NCI-H146 treated with DMSO at 0.1 percent for 48 hours (cell line): ENCODE measurements around the gene VPS37C.

ENCODE experiments used
- DNase-seq: peaks from one replicate; lab custom pipeline; 2025; ENCODE audit not compliant: unreplicated experiment; lab: John Stamatoyannopoulos, UW

The VPS37C gene

DNA sequence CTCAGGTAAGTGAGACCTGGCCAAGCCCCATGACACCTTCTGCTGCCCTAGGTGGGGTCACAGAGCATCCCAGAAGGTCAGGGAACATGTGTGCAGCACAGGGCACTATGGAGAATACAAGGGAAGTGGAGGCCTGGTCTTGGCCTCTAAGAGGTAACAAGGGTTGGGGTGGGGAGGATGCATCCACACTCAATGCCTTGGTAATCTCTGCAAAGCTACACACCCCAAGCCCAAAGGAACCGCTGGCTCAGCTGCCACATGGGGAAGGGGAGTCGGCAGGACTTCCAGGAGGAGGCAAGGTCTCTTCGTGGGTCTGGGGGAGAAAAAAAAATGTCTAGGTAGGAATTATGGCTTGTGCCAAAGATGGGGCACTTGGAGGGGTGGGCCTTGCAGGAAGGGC lies 41.7 kb downstream of the VPS37C start:
- no peak for DNase-seq

DNA sequence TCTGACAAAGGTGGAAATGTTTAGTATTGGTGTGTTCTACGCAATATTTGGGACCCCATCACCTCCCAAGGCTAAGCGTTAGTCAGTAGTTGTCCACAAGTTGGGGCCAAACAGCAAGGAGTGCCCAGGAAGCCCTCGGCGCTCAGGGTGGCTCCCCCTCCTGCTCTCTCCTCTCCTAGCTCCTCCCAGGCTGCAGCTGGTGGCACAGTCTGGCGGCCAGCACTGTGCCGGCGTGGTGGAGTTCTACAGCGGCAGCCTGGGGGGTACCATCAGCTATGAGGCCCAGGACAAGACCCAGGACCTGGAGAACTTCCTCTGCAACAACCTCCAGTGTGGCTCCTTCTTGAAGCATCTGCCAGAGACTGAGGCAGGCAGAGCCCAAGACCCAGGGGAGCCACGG lies 42.2 kb downstream of the VPS37C start:
- DNase-seq: no peak

- no peak for DNase-seq
Observed at GRCh38 chr11:61118406-61118805, 42.8 kb downstream of the VPS37C start.

DNA sequence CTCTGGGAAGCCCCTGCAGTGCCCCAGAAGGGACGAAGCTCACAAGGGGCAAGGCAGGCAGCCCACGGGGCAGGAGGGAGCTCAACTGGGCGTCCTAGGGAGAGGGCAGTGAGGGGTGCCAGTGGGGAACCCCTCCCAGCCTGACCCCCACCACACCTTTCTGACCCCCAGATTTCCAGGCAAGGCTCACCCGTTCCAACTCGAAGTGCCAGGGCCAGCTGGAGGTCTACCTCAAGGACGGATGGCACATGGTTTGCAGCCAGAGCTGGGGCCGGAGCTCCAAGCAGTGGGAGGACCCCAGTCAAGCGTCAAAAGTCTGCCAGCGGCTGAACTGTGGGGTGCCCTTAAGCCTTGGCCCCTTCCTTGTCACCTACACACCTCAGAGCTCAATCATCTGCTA lies 43.2 kb downstream of the VPS37C start:
- no peak for DNase-seq

DNA sequence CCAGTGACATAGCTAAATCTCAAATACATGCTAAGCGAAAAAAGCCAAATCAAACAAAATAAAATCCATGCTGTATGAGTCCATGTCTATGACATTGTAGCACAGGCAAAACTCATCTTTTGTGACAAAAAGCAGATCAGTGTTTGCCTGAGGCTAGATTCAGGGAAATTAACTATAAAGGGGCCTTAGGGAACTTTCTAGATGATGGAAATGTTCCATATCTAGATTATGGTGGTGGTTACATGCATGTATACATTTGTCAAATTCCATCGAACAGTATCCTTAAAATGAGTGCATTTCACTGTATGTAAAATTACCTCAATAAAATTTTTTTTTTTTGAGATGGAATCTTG lies 44.1 kb downstream of the VPS37C start:
- DNase-seq: no peak

DNA sequence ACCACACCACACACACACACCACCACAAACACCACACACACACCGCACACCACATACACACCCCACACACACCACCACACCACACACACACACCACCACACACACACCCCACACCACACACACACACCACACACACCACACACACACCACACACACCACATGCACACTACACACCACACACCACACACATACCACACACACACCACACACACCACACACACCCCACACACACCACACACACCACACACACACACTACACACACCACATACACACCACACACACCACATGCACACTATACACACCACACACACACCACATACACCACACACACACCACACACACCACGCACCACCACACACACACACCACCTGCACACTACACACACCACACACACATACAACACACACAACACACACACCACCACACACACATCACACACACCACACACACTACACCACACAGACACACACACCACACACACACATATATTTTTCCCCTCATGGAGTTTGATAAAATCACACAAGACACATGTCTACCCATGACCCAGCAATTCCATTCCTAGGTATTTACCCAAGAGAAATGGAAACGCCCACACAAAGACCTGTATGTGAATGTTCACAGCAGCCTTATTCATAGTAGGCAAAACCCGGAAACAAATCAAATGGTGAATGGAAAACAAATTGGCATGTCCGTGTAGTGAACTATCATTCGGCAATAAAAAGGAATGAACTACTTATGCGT lies 44.6 kb downstream of the VPS37C start:
- no peak for DNase-seq

DNA sequence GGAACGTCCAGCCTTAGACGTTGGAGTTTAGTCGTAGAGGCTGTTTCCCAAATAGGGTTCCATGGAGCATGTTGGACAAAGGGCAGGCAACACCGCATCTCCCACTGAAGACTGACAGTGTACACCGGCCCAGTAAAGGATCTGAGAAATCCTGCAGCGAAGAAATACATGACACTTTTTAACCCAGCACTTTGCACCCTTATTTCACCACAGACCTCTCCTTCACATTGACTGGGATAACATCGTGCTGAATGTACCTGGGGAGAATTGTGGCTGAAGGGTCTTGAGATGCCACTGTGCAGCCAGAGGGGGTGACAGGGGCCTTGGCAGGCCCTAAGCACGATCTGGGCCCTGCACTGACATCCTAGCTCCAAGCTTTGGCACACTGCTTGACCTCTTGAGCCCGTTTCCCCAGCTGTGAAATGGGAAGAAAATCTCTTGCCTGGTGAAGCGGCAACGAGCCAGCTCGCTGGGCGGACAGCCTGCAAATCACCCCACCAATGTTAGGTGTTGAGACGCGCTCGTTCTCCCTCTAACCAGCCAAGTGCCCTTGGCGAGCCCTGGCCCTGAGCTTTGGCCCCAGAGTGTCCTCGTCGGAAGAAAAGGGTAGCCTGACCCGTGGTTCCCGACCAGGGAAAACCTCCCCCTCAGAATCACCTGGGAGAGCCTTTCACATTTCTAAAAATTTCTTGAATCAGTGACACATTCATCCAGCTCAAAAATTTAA lies 45.6 kb downstream of the VPS37C start:
- DNase-seq: no peak

- DNase-seq: no peak
Observed at GRCh38 chr11:61114913-61115312, 46.3 kb downstream of the VPS37C start.

DNA sequence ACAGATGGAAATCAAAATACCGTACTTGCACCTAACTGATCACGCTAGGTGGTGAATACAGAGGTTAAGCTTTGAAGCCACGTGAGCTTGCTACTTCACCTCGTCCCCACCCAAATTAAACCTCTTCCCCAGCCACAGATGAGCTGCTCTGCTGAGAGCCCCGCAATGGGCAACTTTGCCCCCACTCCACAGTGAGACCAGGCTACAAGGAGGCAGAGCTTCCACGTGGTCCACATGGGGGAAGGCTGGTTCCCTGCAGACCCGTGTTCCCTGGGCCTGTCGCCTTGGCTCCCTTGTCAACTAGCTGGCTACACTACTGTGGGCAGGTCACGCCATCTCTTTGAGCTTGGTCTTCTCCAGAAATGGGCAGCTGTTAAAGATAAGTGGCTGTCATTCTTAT lies 48.0 kb downstream of the VPS37C start:
- DNase-seq: no peak

GRCh38 chr11:61112575-61112974 lies 48.7 kb downstream of the VPS37C start:
- DNase-seq: no peak

DNA sequence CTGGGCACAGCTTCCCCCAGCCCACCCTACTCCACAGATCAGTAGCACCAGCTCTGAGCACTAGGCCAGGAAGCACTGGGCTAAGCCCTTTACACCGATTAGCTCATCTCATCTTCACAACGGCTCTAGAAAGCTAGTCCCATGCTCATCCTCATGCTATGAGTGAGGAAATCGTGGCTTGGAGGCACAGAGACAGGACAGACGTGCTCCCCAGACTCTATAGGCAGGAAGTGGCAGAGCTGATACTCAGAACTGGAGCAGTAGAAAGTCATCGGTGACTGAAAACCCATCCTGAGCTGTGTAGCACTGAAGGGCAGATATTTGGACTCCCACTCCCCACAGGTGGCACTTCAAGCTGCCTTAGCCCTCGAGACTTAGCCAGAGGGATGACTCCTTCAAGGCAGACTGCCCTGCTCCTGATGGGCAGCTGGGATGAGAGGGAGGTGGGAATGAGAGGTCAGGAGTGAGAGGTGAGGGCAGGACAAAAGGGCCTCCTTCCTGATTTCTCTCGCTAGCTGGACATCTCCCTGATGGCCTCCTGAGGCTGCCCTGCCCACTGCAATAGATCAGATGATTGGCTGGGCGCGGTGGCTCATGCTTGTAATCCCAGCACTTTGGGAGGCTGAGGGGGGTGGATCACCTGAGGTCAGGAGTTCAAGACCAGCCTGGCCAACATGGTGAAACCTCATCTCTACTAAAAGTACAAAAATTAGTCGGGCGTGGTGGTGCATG lies 49.3 kb downstream of the VPS37C start:
- no peak for DNase-seq

DNA sequence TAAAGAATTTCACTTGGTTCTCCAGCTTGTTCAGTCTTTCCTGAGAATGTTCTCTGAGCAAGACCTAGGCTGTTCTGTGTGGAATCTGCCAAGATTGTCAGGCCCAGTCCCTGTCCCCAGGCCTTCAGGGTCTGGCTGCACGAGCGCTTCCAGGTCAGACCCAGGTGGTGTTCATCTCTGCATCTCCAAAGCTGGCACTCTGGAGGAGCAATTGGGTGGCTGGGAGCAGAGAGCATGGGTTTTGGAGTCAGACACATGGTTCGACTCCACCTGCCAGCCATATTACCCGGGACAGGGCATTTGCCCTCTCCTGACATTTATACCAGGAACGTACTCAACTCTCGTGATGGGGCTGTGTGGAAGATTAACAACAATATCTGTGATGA lies 50.2 kb downstream of the VPS37C start:
- no peak for DNase-seq

DNA sequence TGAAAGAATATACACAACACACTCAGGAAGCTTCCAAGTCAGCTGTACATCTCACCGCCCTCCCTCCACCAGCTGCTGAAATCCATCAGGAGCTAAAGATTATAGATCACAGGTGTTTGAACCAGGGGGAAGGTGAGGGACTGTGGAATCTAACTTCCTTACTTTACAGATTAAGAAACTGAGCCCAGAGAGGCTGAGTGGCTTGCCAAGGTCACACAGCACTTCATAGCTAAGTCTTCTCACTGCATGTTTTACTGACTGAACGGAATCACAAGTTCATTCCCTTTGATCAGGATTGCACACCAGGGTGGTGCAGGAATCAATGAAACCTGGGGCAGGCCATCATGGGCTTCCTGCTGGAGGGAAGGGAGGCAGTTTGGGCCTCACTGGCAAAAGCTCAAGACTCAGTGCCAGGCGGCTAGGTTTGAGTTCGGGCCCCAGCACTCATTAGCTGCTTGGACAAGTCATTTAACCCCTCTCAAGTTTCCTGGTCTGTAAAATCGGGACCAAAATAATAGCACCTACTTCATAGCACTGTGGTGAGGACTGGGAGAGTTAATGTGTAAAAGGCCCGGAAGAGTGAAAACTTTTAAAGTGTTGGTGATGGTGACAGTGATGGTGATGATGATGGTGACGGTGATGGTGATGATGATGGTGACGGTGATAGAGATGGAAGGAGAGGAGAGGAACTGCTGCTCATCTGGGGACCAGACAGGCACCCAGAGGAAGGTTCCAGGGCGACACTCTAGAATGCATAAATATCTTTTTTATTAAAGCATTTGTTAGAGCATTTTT lies 50.8 kb downstream of the VPS37C start:
- DNase-seq: no peak

DNA sequence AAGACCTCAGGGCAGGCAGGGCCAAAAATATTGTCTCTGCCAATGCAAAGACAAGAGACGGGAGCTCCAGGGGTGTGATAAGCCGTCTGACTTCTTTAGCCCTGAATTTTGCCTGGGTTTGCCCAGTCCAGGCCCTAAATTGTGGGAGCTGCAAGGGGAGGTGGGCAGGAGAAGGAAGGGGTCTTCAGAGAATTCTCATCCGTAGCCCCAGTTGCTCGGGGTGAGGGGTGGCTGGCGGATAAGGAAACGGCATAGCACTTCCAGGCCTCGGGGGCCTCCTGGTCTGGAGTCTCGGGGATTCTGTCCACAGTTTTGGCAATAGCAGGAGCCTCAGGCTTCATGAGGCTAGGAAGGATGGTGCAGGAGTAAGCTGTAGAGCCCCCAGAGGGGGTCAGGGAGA lies 51.6 kb downstream of the VPS37C start:
- DNase-seq: no peak

DNA sequence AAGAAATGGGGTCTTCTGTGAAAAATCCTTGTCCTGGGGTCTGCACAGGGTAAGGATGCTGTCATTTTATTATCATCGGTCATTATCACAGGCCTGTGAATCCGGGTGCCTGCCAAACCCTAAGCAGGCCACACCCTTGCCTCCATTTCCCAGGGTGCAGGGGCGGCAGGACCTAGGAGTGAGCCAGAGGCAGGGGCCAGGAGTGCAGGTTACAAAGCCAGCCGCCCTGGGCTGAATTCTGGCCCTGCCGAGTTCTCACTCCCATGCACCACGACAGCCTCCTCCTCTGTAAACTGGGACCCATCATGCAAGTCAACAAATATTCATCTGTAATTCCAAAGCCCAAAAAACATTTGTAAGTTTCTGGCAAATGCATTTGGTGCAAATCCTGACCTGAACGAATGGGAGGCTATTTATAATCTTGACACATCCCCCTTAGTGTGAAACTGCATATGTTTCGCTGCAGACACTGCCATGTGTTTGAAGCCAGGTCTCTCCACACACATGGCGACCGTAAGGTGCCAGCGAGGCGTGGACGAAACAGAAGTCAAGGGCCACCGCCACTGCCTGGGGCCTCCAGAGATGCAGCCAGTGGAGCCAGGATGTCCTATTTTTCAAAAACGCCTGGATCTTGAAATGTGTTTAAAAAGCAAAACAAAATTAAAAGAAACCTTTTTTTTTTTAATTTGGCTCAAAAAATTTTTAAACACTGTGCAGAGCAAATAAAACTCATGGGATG lies 52.2 kb downstream of the VPS37C start:
- no peak for DNase-seq

GRCh38 chr11:61107888-61108287 lies 53.3 kb downstream of the VPS37C start:
- no peak for DNase-seq

- no peak for DNase-seq
Observed at GRCh38 chr11:61106894-61107470, 54.2 kb downstream of the VPS37C start.

GRCh38 chr11:61106296-61106695 lies 54.9 kb downstream of the VPS37C start:
- DNase-seq: no peak

DNA sequence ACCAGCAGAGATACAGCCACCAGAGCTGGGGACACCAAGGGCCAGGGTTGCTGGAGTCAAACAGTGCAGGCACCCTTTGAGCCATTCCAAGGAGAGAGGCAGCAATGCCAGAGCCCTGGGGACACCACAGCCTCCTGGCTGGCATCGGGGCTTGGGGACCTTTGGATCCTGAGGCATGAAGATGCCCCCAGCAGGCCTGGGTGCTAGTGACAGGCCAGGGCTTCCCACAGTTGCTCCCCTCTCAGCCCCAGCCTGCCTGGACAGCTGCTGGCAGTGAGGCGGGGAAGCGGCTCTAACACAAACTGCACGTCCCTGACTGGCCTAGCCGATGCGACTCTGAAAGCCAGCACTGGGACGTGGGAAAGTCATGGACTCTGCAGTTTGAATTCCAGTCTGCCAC lies 56.3 kb downstream of the VPS37C start:
- no peak for DNase-seq

- DNase-seq: no peak
Observed at GRCh38 chr11:61103851-61104423, 57.3 kb downstream of the VPS37C start.
